GM19324 (cell line): Measurements from ENCODE around the gene PPM1B.
"Not testable (repeated sequence)": the region's sequence is repeated elsewhere in the genome, so short reads cannot be mapped to it uniquely, and the experiment has no call there.

Experiments used
- ATAC-seq: cut with Tn5 transposase; IDR thresholded peaks from one replicate; pipeline ENCODE4 v1.9.1; 2021; ENCODE audit warnings: mild to moderate bottlenecking, moderate library complexity; ENCODE audit not compliant: unreplicated experiment, low FRiP score

The PPM1B gene

DNA sequence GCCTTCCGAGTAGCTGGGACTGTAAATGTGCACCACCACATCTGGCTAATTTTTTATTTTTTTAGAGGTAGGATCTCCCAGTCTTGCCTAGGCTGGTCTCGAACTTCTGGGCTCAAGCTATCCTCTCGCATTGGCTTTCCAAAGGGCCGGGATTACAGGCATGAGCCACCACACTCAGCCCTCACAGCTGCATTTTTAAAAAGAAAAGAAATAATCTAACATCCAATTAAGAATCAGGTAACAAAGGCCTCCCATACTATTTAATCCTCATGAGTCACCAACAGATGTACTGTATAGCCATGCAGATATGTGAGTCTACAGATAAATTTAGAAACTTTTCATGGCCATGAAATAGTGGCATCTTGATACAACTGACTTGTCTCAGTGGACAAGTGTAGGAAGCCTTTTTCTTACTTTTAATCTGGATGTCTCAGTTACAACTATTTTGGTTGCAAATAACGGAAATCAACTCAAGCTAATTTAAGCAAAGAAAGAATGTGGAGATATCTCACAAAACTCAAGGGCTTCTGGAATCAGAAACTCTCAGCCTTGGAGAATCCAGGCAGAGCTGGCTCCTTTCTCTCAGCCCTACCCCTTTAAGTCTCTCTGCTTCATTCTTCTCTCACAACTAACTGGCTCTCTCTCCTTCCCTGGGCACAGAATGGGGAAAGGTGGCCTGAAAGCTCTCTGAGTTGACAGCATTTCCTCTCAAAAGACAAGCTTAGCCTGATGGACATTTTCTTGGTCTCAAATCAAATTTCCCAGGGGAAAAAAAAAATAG, 12.8 kb upstream of the PPM1B start:
- no peak for ATAC-seq

DNA sequence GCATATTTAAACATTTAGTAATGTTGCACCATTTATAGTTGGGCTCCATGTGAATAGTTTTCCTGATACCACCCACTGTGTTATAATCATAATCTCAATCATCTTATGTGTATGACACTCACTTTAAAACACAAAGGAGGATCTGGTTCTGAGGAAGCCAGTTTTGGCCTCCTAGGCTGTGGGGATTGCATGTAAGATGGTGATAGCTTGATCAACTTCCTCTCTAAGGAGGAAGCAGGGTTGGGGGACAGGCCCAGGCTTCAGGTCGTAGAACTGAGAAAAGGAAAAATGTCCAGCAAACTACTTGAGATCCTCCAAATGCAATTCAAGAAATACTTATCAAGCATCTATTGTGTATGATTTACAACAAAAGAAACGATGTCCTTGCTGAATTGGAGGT, 4.9 kb upstream of the PPM1B start:
- no peak for ATAC-seq

DNA sequence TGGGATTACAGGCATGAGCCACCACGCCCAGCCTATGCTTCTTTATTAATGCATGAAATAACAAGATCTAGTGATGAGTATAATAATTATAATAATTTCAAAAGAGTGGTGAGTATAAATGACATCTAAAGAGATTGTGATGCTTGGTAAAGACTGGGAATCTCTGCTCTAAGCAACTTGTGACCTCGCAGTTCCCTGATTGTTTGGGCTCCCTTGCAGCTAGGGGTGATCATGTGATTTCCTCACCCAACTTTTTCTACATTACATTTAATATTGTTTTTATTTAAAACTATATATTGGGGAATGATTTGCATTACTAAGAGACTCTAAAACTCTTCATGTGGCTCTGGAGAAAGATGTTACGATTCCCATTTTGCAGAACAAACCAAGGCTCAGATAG, 4.1 kb upstream of the PPM1B start:
- ATAC-seq, result no peak

DNA sequence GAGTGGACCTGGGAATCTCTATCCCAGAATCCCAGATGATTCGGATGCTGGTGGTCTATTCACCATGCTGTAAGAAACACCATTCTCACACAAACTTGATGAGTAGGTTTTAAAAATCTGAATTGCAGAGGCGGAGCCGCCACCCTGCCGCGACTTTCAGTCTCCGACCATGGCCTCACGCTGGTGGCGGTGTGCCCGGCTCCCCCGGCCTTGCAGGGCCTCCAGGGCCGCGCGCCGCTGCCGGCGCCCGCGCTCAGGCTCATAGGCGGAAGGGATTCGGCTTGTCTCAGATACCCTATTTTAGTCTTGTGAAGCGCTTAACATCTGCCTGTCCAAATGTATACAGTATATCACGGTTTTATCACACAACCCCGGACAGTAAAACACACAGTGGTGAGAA, 2.6 kb upstream of the PPM1B start:
- ATAC-seq, result no peak

DNA sequence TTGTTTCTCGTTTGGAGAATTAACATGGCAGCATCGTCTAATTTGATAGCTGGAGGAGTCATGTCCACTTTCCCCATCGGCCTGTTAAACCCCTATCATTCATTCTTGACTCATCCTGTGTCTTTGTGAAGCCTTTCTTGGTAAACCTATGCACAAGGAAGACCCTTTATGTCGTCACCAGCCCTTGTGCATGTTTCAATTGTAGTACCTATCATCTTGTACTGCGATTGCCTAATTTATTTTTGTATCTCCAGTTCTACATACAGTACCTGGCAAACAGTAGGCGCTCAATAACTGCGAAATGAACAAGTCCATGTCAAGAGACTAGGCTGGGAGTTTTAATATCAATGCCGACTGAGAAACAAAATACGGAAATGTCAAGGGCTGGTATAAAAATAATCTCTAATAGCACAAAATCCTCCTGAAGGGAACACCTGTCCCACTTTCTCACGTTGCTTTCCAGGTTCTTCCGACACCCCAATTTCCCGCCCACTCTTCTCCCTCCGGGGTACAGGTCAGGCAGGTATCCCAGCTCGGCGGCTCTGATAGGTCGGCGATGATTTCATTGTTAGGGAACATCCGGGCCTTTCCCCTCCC, 1.3 kb upstream of the PPM1B start:
- ATAC-seq, result no peak

DNA sequence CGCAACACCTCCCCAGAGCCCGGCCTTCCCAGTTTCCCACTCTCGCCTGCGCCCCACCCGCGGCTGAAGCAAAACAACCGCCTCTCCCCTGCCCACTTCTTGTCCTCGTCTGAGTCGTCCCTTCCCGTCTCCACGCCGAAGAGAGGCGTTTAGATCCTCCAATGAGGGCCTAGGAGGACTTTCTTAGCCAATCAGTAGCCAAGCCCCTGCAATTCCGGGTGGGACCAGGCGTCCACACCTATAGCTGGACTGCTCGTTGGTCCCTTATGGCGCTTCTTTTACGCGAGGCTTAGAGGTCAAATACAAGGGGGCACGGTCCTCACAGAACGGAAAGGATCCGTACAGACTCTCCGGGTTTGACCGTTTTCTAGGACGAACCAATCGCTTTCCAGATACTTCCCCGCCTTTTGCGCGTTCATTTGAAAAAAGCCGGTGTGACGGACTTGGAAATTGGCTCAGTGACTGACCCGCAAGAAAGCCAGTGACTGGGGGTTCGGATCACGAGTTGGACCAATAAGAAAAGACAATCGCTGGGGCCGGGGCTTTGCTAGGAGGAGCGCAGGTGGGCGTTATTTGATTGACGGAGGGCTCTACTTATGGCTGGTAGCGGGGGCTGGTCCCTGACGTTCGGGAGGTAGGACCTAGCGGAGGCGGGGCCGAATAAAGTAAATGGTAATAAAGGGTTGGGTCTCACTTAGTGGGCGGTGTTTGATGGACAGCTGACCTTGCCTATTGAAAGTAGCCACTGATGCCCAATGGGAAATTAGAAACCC, 581 bp upstream of the PPM1B start:
- ATAC-seq, result peak; percentile 86

GRCh38 chr2:44169155-44169898, 652 bp downstream of the PPM1B start:
- ATAC-seq, result peak; percentile 8

DNA sequence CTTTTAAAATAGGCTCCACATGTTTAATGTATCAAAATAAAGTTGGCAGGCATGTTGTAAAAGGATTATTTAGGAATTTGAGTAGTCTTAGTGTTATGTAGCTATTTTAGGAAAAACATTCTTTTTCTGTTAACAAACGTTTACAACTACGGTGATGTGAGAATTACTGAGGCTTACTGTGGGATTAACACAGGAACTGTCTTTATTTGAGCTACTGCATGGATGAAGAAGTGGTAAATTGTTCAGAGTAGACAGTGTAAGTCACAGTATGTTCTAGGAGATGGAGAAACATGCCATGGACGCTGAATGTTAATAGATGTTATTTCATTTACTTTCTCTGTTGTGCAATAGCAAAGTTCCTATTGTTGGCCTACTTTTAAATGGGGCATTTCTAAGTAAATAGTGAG, 1.6 kb downstream of the PPM1B start:
- no peak for ATAC-seq

DNA sequence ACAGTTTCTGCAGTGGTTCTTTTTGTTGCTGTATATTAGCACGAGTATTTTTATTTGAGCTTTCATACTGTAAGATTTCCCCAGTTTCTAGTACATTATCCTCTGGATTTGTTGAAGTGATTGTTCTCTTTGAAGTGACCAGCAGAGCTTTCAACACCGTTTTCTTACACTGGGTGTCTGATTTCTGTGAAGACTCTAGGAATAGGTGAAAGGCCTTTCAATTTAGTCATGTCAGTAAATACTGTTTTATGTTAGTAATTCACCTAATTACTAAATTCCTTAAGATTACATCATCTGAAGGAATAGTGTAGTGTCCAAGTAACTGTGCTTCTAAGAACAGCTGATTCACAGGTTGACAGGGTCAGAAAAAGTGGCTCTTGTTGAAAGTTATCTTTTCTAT, 2.3 kb downstream of the PPM1B start:
- no peak for ATAC-seq

DNA sequence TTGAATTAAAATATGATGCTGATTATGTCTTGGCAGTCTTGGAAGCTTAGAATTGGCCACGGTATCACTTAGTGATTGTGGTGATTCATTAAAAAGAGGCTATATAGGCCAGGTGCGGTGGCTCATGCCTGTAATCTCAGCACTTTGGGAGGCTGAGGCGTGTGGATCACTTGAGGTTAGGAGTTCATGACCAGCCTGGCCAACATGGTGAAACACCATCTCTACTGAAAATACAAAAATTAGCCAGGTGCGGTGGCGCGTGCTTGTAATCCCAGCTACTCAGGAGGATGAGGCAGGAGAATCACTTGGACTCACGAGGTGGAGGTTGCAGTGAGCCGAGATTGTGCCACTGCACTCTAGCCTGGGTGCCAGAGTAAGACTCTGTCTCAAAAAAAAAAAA, 2.8 kb downstream of the PPM1B start:
- not testable (repeated sequence) for ATAC-seq

DNA sequence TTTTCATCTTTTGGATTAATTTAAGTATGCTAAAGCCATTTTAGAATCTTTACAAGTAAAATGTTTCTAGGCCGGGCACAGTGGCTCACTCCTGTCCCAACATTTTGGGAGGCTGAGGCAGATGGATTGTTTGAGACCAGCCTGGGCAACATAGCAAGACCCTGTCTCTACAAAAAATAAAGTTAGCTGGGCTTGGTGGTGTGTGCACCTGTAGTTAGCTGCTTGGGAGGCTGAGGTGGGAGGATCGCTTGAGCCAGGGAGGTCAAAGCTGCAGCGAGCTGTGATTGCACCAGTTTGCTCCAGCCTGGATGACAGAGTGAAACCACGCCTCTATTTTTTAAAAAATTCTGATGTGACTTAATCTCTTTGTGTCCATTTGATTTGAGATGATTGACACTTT, 3.9 kb downstream of the PPM1B start:
- ATAC-seq, result no peak

GRCh38 chr2:44178950-44179349, 10.3 kb downstream of the PPM1B start:
- ATAC-seq, result no peak

DNA sequence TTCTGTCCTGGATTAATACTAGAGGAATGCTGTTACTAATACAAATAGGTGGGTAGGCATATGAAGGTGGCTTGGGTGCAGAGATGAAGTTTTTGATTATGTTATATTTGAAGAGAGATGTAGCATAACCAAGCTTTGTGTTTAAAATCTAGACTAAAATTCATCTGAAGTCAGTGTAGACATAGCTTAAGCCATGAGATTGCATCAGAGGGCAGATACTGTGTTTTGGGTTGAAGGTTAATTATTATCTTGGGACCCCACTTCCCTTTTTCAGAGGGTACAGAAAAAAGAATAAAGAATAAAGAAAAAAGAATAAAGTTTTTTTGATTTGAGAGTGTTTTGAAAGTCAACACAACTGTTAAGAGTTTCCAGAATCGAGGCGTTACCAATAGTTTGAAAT, 13.0 kb downstream of the PPM1B start:
- no peak for ATAC-seq

DNA sequence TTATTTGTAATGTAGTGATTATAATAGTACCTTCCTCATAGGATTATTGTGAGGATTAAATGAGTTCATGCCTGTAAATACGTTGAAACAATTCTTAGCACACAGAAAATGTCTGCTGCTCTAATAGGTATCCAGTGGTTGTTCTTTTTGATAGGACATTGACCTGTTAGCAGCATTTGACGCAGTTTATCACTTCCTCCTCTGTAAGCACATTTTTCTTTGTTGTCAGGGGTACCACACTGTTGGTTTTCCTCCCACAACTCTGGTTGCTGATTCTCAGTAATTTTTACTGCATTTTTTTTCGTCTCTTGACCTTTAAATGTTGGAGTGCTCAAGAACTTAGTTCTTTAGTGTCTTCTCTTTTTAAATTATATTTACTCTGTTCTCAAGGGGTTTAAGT, 15.4 kb downstream of the PPM1B start:
- no peak for ATAC-seq

GRCh38 chr2:44186810-44187209, 18.1 kb downstream of the PPM1B start:
- no peak for ATAC-seq

DNA sequence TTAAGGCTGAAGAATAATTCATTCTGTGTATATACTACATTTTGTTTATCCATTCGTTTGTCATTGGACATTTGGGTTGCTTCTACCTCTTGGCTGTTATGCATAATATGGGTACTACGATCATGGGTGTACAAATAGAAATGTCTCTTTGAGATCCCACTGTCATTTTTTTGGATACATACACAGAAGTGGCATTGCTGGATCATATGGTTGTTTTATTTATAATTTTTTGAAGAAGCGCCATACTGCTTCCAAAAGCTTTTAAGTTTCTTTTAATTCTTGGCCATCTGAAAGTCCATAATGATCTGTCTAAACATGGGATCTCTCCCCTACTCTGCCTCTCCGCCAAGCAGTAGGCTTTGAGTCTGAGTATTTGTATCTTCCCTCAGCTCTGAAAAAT, 18.6 kb downstream of the PPM1B start:
- no peak for ATAC-seq

GRCh38 chr2:44188696-44189095, 20.0 kb downstream of the PPM1B start:
- no peak for ATAC-seq

DNA sequence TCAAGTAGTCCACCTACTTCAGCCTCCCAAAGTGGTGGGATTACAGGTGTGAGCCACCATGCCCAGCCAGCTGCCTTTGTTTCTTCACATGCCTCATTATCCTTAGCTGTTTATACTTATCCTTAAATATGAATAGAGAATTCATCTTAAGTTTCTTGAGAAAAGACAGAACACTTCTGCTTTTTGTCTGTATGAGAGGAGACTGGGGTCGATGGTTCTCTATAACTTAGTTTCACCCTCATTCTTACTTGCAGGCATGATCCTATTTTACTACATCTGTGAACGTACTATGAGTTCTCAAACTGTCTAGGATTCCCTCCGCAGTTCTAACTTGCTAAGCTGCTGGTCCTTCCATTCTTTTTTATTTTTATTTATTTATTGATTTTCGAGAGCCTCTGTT, 20.4 kb downstream of the PPM1B start:
- ATAC-seq, result no peak

DNA sequence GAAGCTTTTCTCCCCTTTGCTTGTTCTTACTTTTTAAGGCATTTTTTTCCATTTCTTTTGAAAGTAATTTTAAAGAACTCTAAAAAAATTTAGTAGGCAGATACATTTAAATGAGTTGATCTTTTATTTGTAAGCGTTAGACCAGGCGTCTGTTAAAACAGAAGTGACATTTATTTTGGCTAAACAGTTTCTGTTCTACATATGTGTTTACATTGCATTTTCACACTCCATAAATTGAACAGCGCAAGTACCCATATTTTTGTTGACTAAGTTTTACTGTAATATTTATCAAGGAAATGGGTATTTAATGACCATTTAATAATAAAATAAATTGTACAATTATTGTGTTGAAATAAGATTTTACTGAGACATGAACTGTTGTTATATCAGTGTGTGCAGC, 21.9 kb downstream of the PPM1B start:
- no peak for ATAC-seq

- peak; percentile 75 for ATAC-seq
Observed at GRCh38 chr2:44191739-44192138, 23.1 kb downstream of the PPM1B start.

DNA sequence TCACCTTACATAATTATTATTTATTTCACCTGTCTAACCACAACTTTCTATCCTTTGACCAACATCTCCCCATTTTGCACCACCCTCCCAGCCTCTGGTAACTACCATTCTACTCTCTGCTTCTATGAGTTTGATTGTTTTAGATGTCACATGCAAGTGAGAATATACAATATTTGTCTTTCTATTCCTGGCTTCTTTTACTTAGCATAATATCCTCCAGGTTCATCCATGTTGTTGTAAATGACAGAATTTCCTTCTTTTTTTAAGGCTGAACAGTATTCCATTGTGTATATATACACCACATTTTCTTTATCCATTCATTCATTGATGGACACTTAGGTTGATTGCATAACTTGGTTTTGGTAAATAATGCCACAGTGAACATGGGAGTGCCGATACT, 24.0 kb downstream of the PPM1B start:
- no peak for ATAC-seq
